Skin epidermis (tissue), 12 donors: Measurements from ENCODE around the gene KIF21A.
"Not testable (repeated sequence)": the region's sequence is repeated elsewhere in the genome, so short reads cannot be mapped to it uniquely, and the experiment has no call there.

Source experiments
- H3K27ac ChIP-seq, 21 experiments: fragments of 200-600 bp; sonication (generic) in 11 of 21; one replicate each; pipeline ENCODE4 v1.5.0; 2020; ENCODE audit warnings: mild to moderate bottlenecking in 3 of 21, inconsistent platforms in 2 of 21, moderate library complexity in 2 of 21
- H3K4me3 ChIP-seq, 7 experiments: fragments of 200-600 bp; sonication (generic) in 2 of 7; one replicate each; pipeline ENCODE4 v1.5.0; 2020; ENCODE audit warnings: inconsistent platforms in 2 of 7, mild to moderate bottlenecking in 2 of 7, moderate library complexity in 1 of 7

KIF21A gene, protein sequence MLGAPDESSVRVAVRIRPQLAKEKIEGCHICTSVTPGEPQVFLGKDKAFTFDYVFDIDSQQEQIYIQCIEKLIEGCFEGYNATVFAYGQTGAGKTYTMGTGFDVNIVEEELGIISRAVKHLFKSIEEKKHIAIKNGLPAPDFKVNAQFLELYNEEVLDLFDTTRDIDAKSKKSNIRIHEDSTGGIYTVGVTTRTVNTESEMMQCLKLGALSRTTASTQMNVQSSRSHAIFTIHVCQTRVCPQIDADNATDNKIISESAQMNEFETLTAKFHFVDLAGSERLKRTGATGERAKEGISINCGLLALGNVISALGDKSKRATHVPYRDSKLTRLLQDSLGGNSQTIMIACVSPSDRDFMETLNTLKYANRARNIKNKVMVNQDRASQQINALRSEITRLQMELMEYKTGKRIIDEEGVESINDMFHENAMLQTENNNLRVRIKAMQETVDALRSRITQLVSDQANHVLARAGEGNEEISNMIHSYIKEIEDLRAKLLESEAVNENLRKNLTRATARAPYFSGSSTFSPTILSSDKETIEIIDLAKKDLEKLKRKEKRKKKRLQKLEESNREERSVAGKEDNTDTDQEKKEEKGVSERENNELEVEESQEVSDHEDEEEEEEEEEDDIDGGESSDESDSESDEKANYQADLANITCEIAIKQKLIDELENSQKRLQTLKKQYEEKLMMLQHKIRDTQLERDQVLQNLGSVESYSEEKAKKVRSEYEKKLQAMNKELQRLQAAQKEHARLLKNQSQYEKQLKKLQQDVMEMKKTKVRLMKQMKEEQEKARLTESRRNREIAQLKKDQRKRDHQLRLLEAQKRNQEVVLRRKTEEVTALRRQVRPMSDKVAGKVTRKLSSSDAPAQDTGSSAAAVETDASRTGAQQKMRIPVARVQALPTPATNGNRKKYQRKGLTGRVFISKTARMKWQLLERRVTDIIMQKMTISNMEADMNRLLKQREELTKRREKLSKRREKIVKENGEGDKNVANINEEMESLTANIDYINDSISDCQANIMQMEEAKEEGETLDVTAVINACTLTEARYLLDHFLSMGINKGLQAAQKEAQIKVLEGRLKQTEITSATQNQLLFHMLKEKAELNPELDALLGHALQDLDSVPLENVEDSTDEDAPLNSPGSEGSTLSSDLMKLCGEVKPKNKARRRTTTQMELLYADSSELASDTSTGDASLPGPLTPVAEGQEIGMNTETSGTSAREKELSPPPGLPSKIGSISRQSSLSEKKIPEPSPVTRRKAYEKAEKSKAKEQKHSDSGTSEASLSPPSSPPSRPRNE (N-terminal part only)

GRCh38 chr12:39443081-39443928, at the start of gene KIF21A:
Gene KIF21A, minus strand, starts transcription at chr12:39443120. Its CDS starts 150 bp downstream, at chr12:39442970.
- peak within 1 kb of the TSS; percentile 1 to 89 (median 82) for H3K27ac ChIP-seq

GRCh38 chr12:39490500-39491282, 47.8 kb upstream of the KIF21A start:
- Histone ChIP-seq H3K27ac (no peak overlapping the region), H3K4me3 (no peak overlapping the region)

More at GRCh38 chr12:39443081-39443928, at the start of gene KIF21A:
- H3K4me3 ChIP-seq: peak within 1 kb of the TSS; percentile 71 to 93 (median 84)

GRCh38 chr12:39483597-39483996, 40.7 kb upstream of the KIF21A start:
- H3K4me3 ChIP-seq: no peak overlapping the region

GRCh38 chr12:39483042-39483441, 40.1 kb upstream of the KIF21A start:
- no peak overlapping the region for H3K4me3 ChIP-seq
- no peak overlapping the region for H3K27ac ChIP-seq

More at GRCh38 chr12:39483597-39483996, 40.7 kb upstream of the KIF21A start:
- H3K27ac ChIP-seq: no peak overlapping the region

- H3K4me3 ChIP-seq: no peak overlapping the region
- no peak overlapping the region for H3K27ac ChIP-seq
Measured at GRCh38 chr12:39476894-39477293, 34.0 kb upstream of the KIF21A start.

- Histone ChIP-seq H3K4me3 (no peak overlapping the region), H3K27ac (no peak overlapping the region)
Measured at GRCh38 chr12:39476121-39476520, 33.2 kb upstream of the KIF21A start.

DNA sequence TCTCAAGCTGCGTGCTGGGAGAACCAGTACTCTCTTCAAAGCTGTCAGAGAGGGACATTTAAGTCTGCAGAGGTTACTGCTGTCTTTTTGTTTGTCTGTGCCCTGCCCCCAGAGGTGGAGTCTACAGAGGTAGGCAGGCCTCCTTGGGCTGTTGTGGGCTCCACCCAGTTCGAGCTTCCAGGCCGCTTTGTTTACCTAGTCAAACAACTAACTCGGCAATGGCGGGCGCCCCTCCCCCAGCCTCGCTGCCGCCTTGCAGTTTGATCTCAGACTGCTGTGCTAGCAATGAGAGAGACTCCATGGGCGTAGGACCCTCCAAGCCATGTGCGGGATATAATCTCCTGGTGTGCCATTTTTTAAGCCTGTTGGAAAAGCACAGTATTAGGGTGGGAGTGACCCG, 32.2 kb upstream of the KIF21A start:
- not testable (repeated sequence) for H3K4me3 ChIP-seq, H3K27ac ChIP-seq

DNA sequence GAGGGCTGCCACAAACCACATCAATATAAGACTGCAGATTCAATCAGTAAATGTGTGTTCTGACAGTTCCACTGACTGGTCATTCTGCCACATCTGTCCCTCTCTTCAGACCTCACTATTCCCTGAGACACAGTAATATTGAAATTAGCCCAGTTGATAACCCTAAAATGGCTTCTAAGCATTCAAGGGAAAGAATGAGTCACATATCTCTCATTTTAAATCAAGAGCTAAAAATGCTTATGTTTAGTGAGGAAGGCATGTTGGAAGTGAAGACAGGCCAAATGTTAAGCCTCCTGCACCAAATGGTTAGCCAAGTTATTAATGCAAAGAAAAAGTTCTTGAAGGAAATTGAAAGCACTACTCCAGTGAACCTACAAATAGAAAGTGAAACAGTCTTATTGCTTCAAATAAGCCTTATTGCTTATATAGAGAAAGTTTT, 24.5 kb upstream of the KIF21A start:
- Histone ChIP-seq H3K4me3 (no peak overlapping the region), H3K27ac (peak overlapping the region in 4 of 21 experiments; percentile 14 to 35 (median 24))

DNA sequence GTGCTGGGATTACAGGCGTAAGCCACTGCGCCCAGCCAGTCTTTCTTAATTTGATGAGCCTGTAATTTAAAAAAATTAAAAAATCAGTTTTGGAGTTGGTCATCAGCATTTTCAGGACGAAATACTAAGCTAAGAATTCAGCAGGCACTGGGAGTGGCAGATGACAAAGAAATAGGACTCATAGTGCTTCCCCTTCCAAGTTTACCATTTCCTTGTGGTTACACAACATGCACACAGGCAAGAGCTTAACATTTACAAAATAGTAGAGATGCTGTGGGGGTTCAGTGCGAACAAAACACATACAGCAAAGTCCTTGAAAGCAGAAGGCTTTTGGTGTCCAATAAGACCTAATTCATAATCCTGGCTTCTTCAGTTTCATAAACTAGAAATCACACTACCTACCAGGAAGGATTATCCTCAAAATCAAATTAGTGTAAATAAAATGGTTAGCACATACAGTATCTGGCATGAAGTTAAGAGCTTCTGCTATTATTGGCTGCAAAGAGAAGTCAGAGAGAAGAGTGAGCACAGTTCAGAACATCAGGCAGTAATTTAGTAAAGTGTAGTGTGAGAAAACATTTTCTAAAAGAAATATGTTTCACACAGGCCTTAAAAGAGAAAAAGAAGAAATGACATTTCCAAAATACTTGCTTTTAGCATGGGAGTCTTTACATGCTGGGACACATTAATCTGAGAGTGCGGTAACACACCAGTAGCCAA, 22.2 kb upstream of the KIF21A start:
- H3K27ac ChIP-seq: no peak overlapping the region
- no peak overlapping the region for H3K4me3 ChIP-seq

DNA sequence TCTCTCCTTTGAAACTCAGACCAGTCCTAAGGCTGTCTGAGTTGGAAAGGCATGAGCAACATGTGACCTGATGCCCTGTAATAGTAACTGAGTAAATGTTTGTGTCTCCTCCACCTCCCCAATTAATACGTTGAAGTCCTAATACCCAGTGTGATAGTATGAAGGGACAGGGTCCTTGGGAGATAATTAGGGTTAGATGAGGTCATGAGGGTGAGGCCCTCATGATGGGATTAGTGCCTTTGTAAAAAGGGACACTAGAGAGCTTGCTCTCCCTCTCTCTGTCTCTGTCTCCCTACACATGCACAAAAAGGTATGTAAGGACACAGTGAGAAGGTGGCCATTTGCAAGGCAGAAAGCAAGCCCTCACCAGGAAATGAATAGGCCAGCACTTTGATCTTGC, 18.1 kb upstream of the KIF21A start:
- H3K27ac ChIP-seq: no peak overlapping the region
- H3K4me3 ChIP-seq: no peak overlapping the region

GRCh38 chr12:39459027-39459434, 16.1 kb upstream of the KIF21A start:
- Histone ChIP-seq H3K4me3 (no peak overlapping the region), H3K27ac (no peak overlapping the region)

- no peak overlapping the region for H3K27ac ChIP-seq
- no peak overlapping the region for H3K4me3 ChIP-seq
Measured at GRCh38 chr12:39451977-39452376, 9.1 kb upstream of the KIF21A start.

GRCh38 chr12:39448038-39448437, 5.1 kb upstream of the KIF21A start:
- no peak overlapping the region for H3K4me3 ChIP-seq
- H3K27ac ChIP-seq: no peak overlapping the region

GRCh38 chr12:39443929-39444209, 949 bp upstream of the KIF21A start:
- Histone ChIP-seq H3K27ac (peak overlapping the region in 11 of 21 experiments; percentile 73 to 87 (median 83)), H3K4me3 (peak overlapping the region in 5 of 7 experiments; percentile 78 to 92 (median 84))

- Histone ChIP-seq H3K4me3 (peak overlapping the region; percentile 71 to 93 (median 84)), H3K27ac (peak overlapping the region; percentile 1 to 89 (median 82))
Measured at GRCh38 chr12:39442831-39443080, 164 bp downstream of the KIF21A start.

DNA sequence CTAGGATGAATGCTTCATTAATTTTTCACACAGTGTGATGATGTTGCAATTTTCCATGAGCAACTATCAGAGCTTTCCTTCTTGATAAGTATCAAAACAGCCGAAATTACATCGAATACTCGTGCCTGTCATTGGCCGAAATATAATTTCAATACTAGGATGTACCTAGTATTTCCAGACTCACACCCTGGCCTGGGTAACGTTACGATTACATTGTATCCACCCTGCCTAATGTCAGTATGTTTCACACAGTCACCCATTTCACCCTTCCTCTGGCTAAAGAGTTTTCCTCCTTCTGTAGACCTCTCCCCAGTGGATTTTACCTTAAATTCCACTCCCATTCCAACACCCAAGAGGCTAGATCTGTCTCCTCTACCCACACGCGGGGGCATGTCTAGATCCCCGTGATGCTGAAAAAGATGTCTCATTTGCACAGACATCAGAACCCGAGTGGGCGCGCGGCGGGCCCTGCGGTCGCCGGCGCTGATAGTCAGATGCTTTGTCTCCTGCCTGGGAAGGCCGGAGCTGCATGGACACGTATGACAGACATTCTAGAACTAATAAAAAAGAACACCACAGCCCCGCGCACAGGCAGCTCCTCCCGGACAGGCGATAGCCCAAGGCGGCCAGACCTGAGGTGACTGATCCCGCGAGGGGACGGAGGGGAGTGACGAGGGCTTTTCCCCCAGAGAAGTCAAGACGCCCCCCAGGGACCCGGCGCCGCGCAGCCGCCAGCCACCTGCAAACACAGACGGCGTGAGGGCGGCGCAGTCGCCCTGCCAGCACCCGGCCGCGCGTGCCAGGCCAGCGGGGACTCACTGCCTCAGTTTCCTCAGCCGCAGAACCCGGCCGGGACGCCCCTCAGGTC, 723 bp downstream of the KIF21A start:
- Histone ChIP-seq H3K4me3 (peak overlapping the region; percentile 71 to 93 (median 84)), H3K27ac (peak overlapping the region; percentile 1 to 89 (median 82))
